CD4-positive, CD25-positive, alpha-beta regulatory T cell (primary cell): ENCODE data around the gene FMN2. TPM values are rescaled to one million over a fixed set of nuclear protein-coding genes. Genes with fewer than 3 reads are reported as not detected.

Experiments used
- ATAC-seq, 2 donors: fragments of 150-1000 bp; cut with Tn5 transposase; one replicate each; pipeline ENCODE4 v1.10.0; 2021; ENCODE audit warnings: low read depth in 2 of 2, moderate number of reproducible peaks in 2 of 2, moderate library complexity in 1 of 2
- DNase-seq, 3 donors: peaks; one replicate each; pipeline versions ENCODE4 v3.0.0 to v3.0.0-alpha.2; 2012 to 2022; ENCODE audit warnings: mixed read lengths in 1 of 3
- H3K27ac ChIP-seq: one replicate; pipeline ENCODE4 v1.7.0; 2013; ENCODE audit warnings: mild to moderate bottlenecking, low read length; ENCODE audit not compliant: insufficient read depth, poor library complexity, severe bottlenecking
- H3K27me3 ChIP-seq: one replicate; pipeline ENCODE4 v1.7.0; 2013; ENCODE audit warnings: low read length; ENCODE audit not compliant: control insufficient read depth, insufficient read depth
- H3K36me3 ChIP-seq: one replicate; pipeline ENCODE4 v1.7.0; 2013; ENCODE audit warnings: mild to moderate bottlenecking, low read length, moderate library complexity; ENCODE audit not compliant: control insufficient read depth, insufficient read depth
- H3K4me1 ChIP-seq: 2 replicates; pipeline ENCODE4 v1.7.0; 2013; ENCODE audit warnings: mild to moderate bottlenecking, low read length; ENCODE audit not compliant: insufficient read depth, control insufficient read depth, poor library complexity, severe bottlenecking
- H3K4me3 ChIP-seq: one replicate; pipeline ENCODE4 v1.7.0; 2013; ENCODE audit warnings: low read depth, mild to moderate bottlenecking, low read length, moderate library complexity
- H3K9me3 ChIP-seq, 2 experiments: 1 replicate in 1 of 2; 2 replicates in 1 of 2; pipeline ENCODE4 v1.7.0; 2013; ENCODE audit warnings: low read length in 2 of 2, mild to moderate bottlenecking in 1 of 2, moderate library complexity in 1 of 2; ENCODE audit not compliant: control insufficient read depth in 2 of 2
- H3K27ac Mint-ChIP-seq, 3 donors: one replicate each; pipeline ENCODE4 v1.8.0; 2020 to 2022; ENCODE audit warnings: mild to moderate bottlenecking in 3 of 3, mixed read lengths in 3 of 3, moderate library complexity in 2 of 3
- H3K27me3 Mint-ChIP-seq: one replicate; pipeline ENCODE4 v1.8.0; 2022; ENCODE audit warnings: mild to moderate bottlenecking, mixed read lengths
- H3K36me3 Mint-ChIP-seq: one replicate; pipeline ENCODE4 v1.8.0; 2020; ENCODE audit warnings: mixed read lengths
- H3K4me1 Mint-ChIP-seq, 4 donors: one replicate each; pipeline ENCODE4 v1.8.0; 2020 to 2022; ENCODE audit warnings: mixed read lengths in 4 of 4, mild to moderate bottlenecking in 1 of 4
- H3K4me3 Mint-ChIP-seq, 4 donors: one replicate each; pipeline ENCODE4 v1.8.0; 2020 to 2022; ENCODE audit warnings: mild to moderate bottlenecking in 4 of 4, mixed read lengths in 4 of 4, moderate library complexity in 3 of 4
- H3K9me3 Mint-ChIP-seq, 7 donors: one replicate each; pipeline ENCODE4 v1.8.0; 2020 to 2022; ENCODE audit warnings: mixed read lengths in 7 of 7, mild to moderate bottlenecking in 3 of 7, moderate library complexity in 2 of 7
- polyA plus RNA-seq, 4 donors: library from polyadenylated mRNA; unstranded; fragments of 300-500 nt; fragmentation: Illumina TruSeq; gene quantifications; one replicate each; pipeline ENCODE4 v1.2.3, GENCODE V29; 2021
- total RNA-seq: library from RNA; stranded (reverse); gene quantifications from one replicate; pipeline ENCODE4 v1.2.3, GENCODE V29; 2022

The FMN2 gene
- total and polyA plus RNA-seq, 5 donors from 2014 or later = not detected

- ATAC-seq (no peak), DNase-seq (no peak)
- H3K36me3 ChIP-seq = no peaks in the 10 kb centered on the region
- Mint-ChIP-seq H3K27me3 (no peaks in the 10 kb centered on the region), H3K4me3 (no peak overlapping the region), H3K4me1 (no peaks in the 10 kb centered on the region), H3K36me3 (no peaks in the 10 kb centered on the region), H3K27ac (no peak overlapping the region), H3K9me3 (peaks cover 4 to 20% (median 12%) of the 10 kb centered on the region in 7 donors)
- H3K27ac ChIP-seq = no peak overlapping the region
- peaks cover 2 to 4% of the 10 kb centered on the region in 2 experiments for H3K9me3 ChIP-seq
- no peaks in the 10 kb centered on the region for H3K4me1 ChIP-seq
- no peak overlapping the region for H3K4me3 ChIP-seq
- no peaks in the 10 kb centered on the region for H3K27me3 ChIP-seq
These were observed 417.3 kb downstream of the FMN2 start for GRCh38 chr1:240508950-240509349.

GRCh38 chr1:240511789-240512188 lies 420.1 kb downstream of the FMN2 start:
- ATAC-seq = no peak
- Histone ChIP-seq H3K4me1 (no peaks in the 10 kb centered on the region), H3K36me3 (no peaks in the 10 kb centered on the region), H3K4me3 (no peak overlapping the region), H3K27ac (no peak overlapping the region), H3K27me3 (no peaks in the 10 kb centered on the region), H3K9me3 (no peaks in the 10 kb centered on the region)
- Mint-ChIP-seq H3K27ac (no peak overlapping the region), H3K4me3 (no peak overlapping the region), H3K36me3 (no peaks in the 10 kb centered on the region), H3K9me3 (peaks cover 4 to 18% (median 5%) of the 10 kb centered on the region in 7 donors), H3K27me3 (no peaks in the 10 kb centered on the region), H3K4me1 (no peaks in the 10 kb centered on the region)
- DNase-seq = no peak

GRCh38 chr1:240515505-240515904 lies 423.8 kb downstream of the FMN2 start:
- H3K4me3 ChIP-seq = no peak overlapping the region
- no peak overlapping the region for H3K27ac ChIP-seq
- ATAC-seq (no peak), DNase-seq (no peak)
- H3K36me3 ChIP-seq = no peaks in the 10 kb centered on the region
- peaks cover 0 to 12% (median 2%) of the 10 kb centered on the region in 7 donors for H3K9me3 Mint-ChIP-seq
- H3K4me1 ChIP-seq = no peaks in the 10 kb centered on the region
- H3K4me3 Mint-ChIP-seq = no peak overlapping the region
- no peaks in the 10 kb centered on the region for H3K27me3 Mint-ChIP-seq
- H3K36me3 Mint-ChIP-seq = no peaks in the 10 kb centered on the region
- H3K27me3 ChIP-seq = no peaks in the 10 kb centered on the region
- no peaks in the 10 kb centered on the region for H3K4me1 Mint-ChIP-seq
- no peak overlapping the region for H3K27ac Mint-ChIP-seq
- no peaks in the 10 kb centered on the region for H3K9me3 ChIP-seq

- no peak for ATAC-seq
- H3K9me3 ChIP-seq = no peaks in the 10 kb centered on the region
These were observed 424.4 kb downstream of the FMN2 start for GRCh38 chr1:240516069-240516468.

GRCh38 chr1:240517891-240518290 lies 426.2 kb downstream of the FMN2 start:
- DNase-seq (no peak), ATAC-seq (no peak)
- Mint-ChIP-seq H3K9me3 (peaks cover 0 to 8% (median 3%) of the 10 kb centered on the region in 7 donors), H3K27me3 (no peaks in the 10 kb centered on the region), H3K36me3 (no peaks in the 10 kb centered on the region), H3K4me1 (no peaks in the 10 kb centered on the region), H3K4me3 (no peak overlapping the region), H3K27ac (no peak overlapping the region)
- Histone ChIP-seq H3K27ac (no peak overlapping the region), H3K27me3 (no peaks in the 10 kb centered on the region), H3K4me1 (no peaks in the 10 kb centered on the region), H3K9me3 (no peaks in the 10 kb centered on the region), H3K36me3 (no peaks in the 10 kb centered on the region), H3K4me3 (no peak overlapping the region)

More at GRCh38 chr1:240516069-240516468, 424.4 kb downstream of the FMN2 start:
- Mint-ChIP-seq H3K4me1 (no peaks in the 10 kb centered on the region), H3K9me3 (peaks cover 0 to 12% (median 4%) of the 10 kb centered on the region in 7 donors), H3K27me3 (no peaks in the 10 kb centered on the region), H3K4me3 (no peak overlapping the region), H3K36me3 (no peaks in the 10 kb centered on the region), H3K27ac (no peak overlapping the region)
- H3K4me1 ChIP-seq = no peaks in the 10 kb centered on the region
- no peak for DNase-seq
- no peaks in the 10 kb centered on the region for H3K27me3 ChIP-seq
- no peak overlapping the region for H3K27ac ChIP-seq
- H3K4me3 ChIP-seq = no peak overlapping the region
- H3K36me3 ChIP-seq = no peaks in the 10 kb centered on the region

- Histone ChIP-seq H3K4me1 (no peaks in the 10 kb centered on the region), H3K9me3 (no peaks in the 10 kb centered on the region), H3K36me3 (no peaks in the 10 kb centered on the region), H3K4me3 (no peak overlapping the region), H3K27ac (no peak overlapping the region), H3K27me3 (no peaks in the 10 kb centered on the region)
- H3K36me3 Mint-ChIP-seq = no peaks in the 10 kb centered on the region
- no peak overlapping the region for H3K4me3 Mint-ChIP-seq
- ATAC-seq (no peak), DNase-seq (no peak)
- H3K9me3 Mint-ChIP-seq = peaks cover 1 to 12% (median 5%) of the 10 kb centered on the region in 7 donors
- H3K27me3 Mint-ChIP-seq = no peaks in the 10 kb centered on the region
- H3K27ac Mint-ChIP-seq = peak overlapping the region in 1 of 3 donors; percentile 58
- no peaks in the 10 kb centered on the region for H3K4me1 Mint-ChIP-seq
These were observed 430.6 kb downstream of the FMN2 start for GRCh38 chr1:240522122-240522822.

- H3K27me3 Mint-ChIP-seq = no peaks in the 10 kb centered on the region
- H3K4me3 Mint-ChIP-seq = no peak overlapping the region
- Histone ChIP-seq H3K27ac (no peak overlapping the region), H3K4me3 (no peak overlapping the region), H3K27me3 (no peaks in the 10 kb centered on the region), H3K4me1 (no peaks in the 10 kb centered on the region), H3K36me3 (no peaks in the 10 kb centered on the region), H3K9me3 (no peaks in the 10 kb centered on the region)
- no peak for ATAC-seq
- DNase-seq = no peak
- H3K4me1 Mint-ChIP-seq = no peaks in the 10 kb centered on the region
- peaks cover 2 to 12% (median 4%) of the 10 kb centered on the region in 7 donors for H3K9me3 Mint-ChIP-seq
- H3K27ac Mint-ChIP-seq = no peak overlapping the region
- no peaks in the 10 kb centered on the region for H3K36me3 Mint-ChIP-seq
These were observed 432.8 kb downstream of the FMN2 start for GRCh38 chr1:240524356-240525069.
